Stimulated activated CD4-positive, alpha-beta T cell treated with anti-CD3 and anti-CD28 coated beads, Interleukin-15, amount 100 ng/mL, for 48 hours (primary cell): ENCODE measurements around the gene ZC2HC1B.
"Not testable (repeated sequence)": the region's sequence is repeated elsewhere in the genome, so short reads cannot be mapped to it uniquely, and the experiment has no call there.

Experiments used
- DNase-seq, 2 donors: peaks; one replicate each; pipeline ENCODE4 v3.0.0-alpha.2; 2020; ENCODE audit warnings: low read depth in 2 of 2

The ZC2HC1B gene, protein sequence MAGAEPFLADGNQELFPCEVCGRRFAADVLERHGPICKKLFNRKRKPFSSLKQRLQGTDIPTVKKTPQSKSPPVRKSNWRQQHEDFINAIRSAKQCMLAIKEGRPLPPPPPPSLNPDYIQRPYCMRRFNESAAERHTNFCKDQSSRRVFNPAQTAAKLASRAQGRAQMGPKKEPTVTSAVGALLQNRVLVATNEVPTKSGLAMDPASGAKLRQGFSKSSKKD

GRCh38 chr6:143864234-143864633 is at the start of gene ZC2HC1B:
Gene ZC2HC1B, plus strand, starts transcription at chr6:143864474. Its CDS starts 66 bp downstream, at chr6:143864540.
- DNase-seq, result no peak

GRCh38 chr6:143817621-143818020 is 46.7 kb upstream of the ZC2HC1B start:
- DNase-seq, result no peak

DNA sequence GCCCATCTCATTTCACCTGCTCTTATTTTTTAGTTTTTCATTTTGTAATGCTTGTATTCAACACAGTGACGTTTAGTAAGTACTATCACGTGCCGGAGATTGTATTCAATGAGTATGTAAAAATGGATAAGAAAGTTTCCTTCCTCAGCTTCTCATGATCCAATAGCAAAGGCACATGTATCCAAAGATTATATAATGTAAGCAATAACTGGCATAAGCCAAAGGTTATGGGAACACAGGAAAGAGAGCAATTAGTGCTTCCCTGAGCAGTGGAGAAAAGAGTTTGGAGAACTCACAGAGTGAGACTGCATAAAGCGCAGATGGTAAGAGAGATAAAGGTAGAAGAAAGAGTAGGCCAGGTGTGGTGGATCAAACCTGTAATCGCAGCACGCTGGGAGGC is 42.9 kb upstream of the ZC2HC1B start:
- DNase-seq, result no peak

- DNase-seq, result no peak
Measured at GRCh38 chr6:143822584-143823024, 41.7 kb upstream of the ZC2HC1B start.

DNA sequence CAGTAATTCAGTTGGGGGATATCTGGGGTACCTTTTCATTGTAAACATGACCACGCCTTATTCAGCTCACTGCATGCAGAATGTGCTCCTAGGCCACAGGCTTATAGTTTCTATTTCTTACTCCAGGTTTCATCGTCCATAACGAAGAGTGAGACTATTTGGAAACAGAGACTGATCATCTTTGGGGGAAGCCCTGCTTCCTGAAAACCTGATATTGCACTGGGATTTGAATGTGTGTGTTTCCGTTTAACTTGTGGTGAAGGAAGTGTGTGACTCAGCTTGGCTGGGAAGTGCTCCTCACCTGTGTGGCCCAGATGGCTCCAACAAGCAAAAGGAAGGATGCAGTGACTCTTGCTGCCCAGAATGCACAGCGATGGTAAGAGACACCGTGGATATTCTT is 40.7 kb upstream of the ZC2HC1B start:
- DNase-seq, result no peak

GRCh38 chr6:143828572-143828971 is 35.7 kb upstream of the ZC2HC1B start:
- no peak for DNase-seq

GRCh38 chr6:143836150-143836549 is 28.1 kb upstream of the ZC2HC1B start:
- no peak for DNase-seq

DNA sequence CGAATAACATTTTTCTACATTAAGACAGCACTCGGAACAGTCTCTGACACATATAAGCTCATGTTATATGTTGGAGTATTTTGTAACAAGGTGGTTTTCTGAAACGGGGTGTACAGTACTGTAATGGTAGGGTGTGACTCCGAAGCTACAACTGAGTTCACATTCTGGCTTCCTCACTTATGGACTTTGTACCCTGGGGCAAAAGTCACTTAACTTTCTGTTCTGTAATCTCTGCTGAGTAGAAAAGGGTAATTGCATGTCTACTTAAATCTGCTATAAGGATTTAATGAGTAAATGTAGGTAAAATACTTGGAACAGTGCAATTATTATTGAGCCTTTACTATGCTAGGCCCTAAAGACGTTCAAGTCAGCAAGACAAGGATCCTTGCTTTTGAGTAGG is 25.9 kb upstream of the ZC2HC1B start:
- no peak for DNase-seq

DNA sequence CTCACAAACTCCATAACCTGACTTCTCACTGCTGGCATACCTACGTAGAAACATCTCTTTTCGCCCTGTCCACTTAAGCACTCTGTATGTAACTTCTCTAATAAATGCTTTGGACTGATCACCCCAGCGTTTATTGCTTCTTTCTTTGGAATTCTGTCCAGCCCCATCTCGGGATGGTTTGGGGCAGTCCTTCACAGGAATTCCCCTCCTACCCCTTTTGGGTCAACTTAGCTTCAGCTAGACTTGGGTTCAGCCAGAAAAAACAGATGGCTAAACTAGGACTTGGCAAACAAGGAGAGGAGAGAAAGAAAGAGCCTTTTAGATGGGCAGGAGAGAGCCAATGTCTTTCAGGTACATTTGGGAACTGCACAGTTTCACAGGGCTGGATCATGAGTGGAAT is 25.1 kb upstream of the ZC2HC1B start:
- no peak for DNase-seq

DNA sequence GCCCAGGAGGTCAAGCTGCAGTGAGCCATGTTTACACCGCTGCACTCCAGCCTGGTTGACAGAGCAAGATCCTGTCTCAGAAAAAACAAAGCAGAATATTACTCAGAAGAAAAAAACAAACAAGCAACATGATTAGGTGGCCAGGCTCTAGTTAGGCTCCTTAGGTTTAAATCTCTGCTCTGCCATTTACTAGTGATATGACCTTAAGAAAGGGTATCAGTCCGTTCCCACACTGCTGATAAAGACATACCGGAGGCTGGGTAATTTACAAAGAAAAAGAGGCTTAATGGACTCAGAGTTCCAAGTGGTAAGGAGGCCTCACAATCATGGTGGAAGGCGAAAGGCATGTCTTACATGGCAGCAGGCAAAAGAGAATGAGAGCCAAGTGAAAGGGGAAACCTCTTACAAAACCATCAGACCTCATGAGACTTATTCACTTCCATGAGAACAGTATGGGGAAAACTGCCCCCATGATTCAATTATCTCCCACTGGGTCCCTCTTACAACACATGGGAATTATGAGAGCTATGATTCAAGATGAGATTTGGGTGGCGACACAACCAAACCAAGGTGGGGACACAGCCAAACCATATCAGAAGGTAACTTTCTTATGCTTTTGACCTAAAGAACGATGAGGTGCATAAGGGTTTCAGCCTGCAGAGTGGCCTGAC is 23.5 kb upstream of the ZC2HC1B start:
- no peak for DNase-seq

GRCh38 chr6:143842461-143842901 is 21.8 kb upstream of the ZC2HC1B start:
- no peak for DNase-seq

GRCh38 chr6:143842902-143843676 is 21.2 kb upstream of the ZC2HC1B start, which contains the start of gene LTV1:
Gene LTV1, plus strand, starts transcription at chr6:143843338. Its CDS starts 140 bp downstream, at chr6:143843478.
- peak; percentile 89 to 90 for DNase-seq

DNA sequence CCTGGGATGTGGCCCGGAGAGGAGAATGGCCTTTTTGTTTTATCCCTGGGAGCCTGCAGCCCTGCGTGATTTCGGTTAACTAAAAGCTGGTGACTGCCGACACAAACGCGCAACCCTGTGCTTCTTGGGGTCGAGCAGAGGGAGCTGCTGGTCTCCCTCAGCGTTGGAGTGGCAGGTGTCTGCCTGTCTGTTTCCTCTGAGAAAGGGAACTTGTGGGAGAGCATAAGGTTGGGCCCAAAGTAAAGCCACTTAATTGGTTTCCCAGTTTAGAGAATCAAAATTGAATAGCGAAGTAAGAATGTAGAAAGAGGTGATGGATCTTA is 20.6 kb upstream of the ZC2HC1B start:
- DNase-seq, result no peak

GRCh38 chr6:143844006-143844405 is 20.3 kb upstream of the ZC2HC1B start:
- DNase-seq, result no peak

- DNase-seq, result no peak
Measured at GRCh38 chr6:143845033-143845432, 19.2 kb upstream of the ZC2HC1B start.

GRCh38 chr6:143851706-143852105 is 12.6 kb upstream of the ZC2HC1B start:
- DNase-seq, result not testable (repeated sequence)

GRCh38 chr6:143855057-143855456 is 9.2 kb upstream of the ZC2HC1B start:
- DNase-seq, result not testable (repeated sequence)

DNA sequence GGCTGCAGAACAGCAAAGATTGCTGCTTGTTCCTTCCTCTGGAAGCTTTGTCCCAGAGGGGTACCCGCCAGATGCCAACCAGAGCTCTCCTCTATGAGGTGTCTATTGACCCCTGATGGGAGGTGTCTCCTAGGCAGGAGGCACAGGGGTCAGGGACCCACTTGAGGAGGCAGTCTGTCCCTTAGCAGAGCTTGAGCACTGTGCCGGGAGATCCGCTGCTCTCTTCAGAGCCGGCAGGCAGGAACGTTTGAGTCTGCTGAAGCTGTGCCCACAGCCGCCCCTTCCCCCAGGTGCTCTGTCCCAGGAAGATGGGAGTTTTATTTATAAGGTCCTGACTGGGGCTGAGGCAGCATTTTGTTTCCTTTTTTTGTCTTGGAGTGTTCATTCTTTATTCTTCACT is 7.5 kb upstream of the ZC2HC1B start:
- DNase-seq, result not testable (repeated sequence)

- no peak for DNase-seq
Measured at GRCh38 chr6:143857651-143858050, 6.6 kb upstream of the ZC2HC1B start.

DNA sequence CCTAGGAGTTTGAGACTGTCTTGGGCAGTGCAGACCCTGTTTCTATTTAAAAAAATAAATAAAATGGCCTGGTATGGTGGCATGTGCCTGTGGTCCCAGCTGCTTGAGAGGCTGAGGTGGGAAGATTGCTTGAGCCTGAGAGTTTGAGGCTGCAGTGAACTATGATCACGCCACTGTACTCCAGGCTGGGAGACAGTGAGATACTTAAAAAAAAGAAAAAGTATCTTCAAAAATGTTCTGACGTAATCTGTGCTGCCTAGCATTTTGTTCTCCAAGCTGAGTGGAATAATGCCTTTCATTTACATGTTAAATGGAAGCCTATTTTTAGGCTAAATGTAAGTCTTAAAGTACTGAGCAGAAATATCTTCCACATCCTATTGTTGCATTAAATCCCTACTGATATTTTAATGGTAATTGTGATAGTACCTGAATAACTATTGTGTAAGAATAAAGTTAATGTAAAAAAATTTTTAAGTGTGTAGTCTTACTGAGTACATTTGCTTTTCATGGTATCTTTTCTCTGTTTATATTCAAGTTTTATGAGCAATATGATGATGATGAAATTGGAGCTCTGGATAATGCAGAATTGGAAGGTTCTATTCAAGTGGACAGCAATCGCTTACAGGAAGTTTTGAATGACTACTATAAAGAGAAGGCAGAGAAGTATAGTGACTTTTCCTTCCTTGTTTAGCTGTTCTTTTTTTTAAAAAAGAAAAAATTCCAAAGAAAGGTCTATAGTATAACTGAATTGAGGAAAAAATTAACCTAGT is 4.2 kb upstream of the ZC2HC1B start:
- DNase-seq, result no peak

- no peak for DNase-seq
Measured at GRCh38 chr6:143863771-143864170, 503 bp upstream of the ZC2HC1B start.

DNA sequence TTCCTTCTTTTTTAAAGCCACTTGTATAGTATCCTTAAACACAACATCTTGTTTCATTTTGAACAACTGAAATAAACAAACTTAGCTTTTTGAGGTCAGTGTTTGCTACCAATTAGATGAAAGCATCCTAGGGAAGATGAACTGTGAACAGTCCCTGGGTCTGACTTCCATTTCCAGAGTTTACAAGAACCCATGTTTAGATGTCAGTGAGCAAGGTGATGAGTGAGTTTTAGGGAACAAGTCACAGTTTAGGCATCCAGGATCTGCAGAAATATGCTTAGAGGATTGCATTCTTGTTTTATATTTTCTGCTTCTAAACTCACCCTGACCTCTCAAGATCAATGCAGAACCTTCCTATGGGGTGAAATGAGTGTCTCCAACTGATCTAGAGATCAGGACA is 3.0 kb downstream of the ZC2HC1B start:
- DNase-seq, result no peak
